Measurements from ENCODE around the gene CFAP100.

CFAP100 gene

DNA sequence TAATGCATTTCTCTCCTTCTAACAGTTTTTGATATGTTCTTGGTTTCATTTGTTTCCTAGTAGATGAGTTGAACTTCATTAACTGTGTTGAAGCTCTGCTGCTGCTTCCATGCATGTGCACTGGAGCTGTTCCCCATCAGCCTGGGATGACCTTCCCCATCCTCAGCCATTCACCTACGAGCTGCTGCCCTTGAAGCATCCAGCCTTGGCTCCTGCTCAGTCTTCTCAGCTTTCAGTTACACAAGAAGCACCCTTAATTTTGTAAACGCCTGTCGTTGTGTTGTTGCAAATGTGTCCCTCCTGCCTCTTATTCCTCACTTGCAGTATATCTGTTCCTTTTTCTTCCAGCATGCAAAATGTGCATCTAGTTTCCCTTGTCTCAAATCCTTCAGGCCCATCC, 89.4 kb downstream of the CFAP100 start:
- no peak for DNase-seq

DNA sequence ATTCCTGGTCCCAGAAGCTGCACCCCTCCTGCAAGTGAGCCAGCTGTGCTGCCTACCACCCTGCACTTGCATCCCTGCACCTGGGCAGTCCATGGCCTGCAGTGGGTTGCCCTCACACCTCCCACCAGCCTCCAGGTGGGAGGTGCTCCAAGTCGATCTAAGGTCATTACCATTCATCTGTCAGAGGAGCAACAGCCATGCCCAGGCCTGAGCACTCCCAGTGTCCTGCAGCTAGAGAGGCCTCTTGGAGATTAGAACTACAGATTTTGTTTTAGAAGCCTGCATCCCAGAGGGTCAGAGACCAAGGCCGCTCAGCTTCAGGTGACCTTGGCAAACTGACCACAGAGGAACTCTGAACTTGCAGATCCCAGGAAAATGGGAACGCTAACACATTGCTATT, 90.0 kb downstream of the CFAP100 start:
- DNase-seq, result no peak

DNA sequence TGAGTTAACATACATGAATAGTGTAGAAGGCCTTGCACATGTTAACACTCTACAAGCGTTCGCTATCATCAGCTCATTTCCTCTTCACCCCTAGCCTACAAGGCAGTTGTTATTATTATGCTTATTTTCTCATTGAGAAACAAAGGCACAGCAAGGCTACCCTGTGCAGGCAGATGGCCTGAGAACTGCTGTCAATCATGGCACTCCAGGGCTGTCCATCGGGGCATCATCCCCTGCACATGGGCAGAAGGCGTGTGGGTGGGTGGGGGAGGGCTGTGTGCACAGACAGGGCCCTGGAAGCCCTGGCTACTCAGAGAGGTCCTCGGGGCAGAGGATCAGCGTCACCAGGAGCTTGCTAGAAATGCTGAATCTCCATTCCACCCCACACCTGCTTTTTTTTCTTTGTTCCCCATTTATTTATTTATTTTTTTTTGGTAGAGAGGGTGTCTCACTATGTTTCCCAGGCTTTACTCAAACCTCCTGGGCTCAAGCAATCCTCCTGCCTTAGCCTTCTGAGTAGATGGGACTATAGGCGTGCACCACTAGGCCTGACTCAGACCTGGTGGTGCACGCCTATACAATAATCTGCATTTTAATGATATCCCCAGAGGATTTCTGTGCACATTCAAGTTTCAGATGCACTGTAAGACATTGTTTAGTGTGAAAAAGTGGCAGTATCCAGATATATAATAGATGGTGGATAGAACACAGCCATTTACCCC, 90.6 kb downstream of the CFAP100 start:
- DNase-seq, result no peak

DNA sequence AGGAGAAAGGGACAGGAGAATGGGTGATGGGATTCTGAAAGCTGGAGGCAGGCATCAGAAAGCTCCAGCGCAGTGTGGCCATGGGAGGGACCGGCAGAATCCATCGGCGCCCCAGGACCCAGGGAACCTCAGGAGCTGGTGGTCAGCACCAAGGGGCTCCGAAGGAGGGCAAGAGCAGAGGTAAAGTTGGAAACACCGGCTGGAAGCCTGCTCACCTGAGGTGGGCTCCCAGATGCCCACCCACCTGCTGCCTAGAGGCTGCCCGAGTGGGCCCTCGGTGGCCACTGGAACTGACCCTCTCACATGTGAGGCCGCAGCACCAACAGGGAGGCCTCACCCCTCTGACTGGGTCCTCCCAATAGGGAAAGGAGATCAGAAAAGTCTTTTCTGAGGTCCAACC, 91.2 kb downstream of the CFAP100 start:
- DNase-seq, result no peak
